K562 (cell line): ENCODE measurements around the gene ZNF366. TPM values are rescaled to one million over a fixed set of nuclear protein-coding genes. Genes with fewer than 3 reads are reported as not detected.

Source experiments
- ATAC-seq: fragments of 200-7000 bp; cut with Tn5 transposase; 3 replicates; pipeline ENCODE4 v1.9.1; 2020; ENCODE audit warnings: moderate library complexity
- BruUV-seq: library from RNA; stranded (reverse); fragments of 400-500 nt; replicated peaks from 2 replicates; lab custom pipeline; 2021; lab: Mats Ljungman, UMichigan
- CTCF ChIA-PET: fragments of 300-600 bp; formaldehyde crosslinking; extraction: SDS; loops from one replicate; lab custom pipeline; 2021; ENCODE audit warnings: low intra/inter-chr PET ratio; lab: Yijun Ruan, JAX
- POLR2A ChIA-PET: fragments of 300-600, 350-650 bp; sonication (Branson Sonifier 250); formaldehyde crosslinking; extraction: SDS; loops from one replicate; lab custom pipeline; 2021; ENCODE audit warnings: antibody characterized with exemption, inconsistent platforms; lab: Yijun Ruan, JAX
- DNase-seq, 4 experiments: peaks; one replicate each; pipeline versions ENCODE4 v3.0.0 to v3.0.0-alpha.2; 2011 to 2018; ENCODE audit warnings: low spot score in 3 of 4, mixed read lengths in 3 of 4; ENCODE audit errors: extremely low read depth in 1 of 4
- FAIRE-seq: peaks from 2 replicates; lab custom pipeline; 2011; peaks lifted over from hg19 to GRCh38; lab: Jason Lieb, UNC
- H2AFZ ChIP-seq: 2 replicates; pipeline ENCODE4 v1.6.0; 2011; ENCODE audit warnings: low read depth, low read length, control low read depth, inconsistent platforms
- H3K27ac ChIP-seq: fragments of 200-600 bp; 3 replicates; pipeline ENCODE4 v1.8.0; 2011; ENCODE audit warnings: low read depth, mild to moderate bottlenecking, control low read depth, inconsistent platforms, low read length, moderate library complexity, mixed read lengths; ENCODE audit errors: extremely low read depth
- H3K27me3 ChIP-seq, 2 experiments: fragments of 300-600 bp in 1 of 2; 2 replicates in 1 of 2; 3 replicates in 1 of 2; pipeline versions ENCODE4 v1.6.0 to v1.8.0; 2011; ENCODE audit warnings: inconsistent platforms in 2 of 2, low read length in 2 of 2, mild to moderate bottlenecking in 1 of 2, mixed read lengths in 1 of 2, moderate library complexity in 1 of 2; ENCODE audit not compliant: control insufficient read depth in 2 of 2, insufficient read depth in 2 of 2
- H3K36me3 ChIP-seq: fragments of 300-600 bp; 3 replicates; pipeline ENCODE4 v1.8.0; 2011; ENCODE audit warnings: mild to moderate bottlenecking, low read length, inconsistent platforms; ENCODE audit not compliant: control insufficient read depth, insufficient read depth
- H3K4me1 ChIP-seq, 2 experiments: fragments of 200-600 bp in 1 of 2; replicated peaks in 1 of 2; 2 replicates in 1 of 2; 3 replicates in 1 of 2; pipeline versions ENCODE4 v1.5.1 to v1.8.0; 2011; ENCODE audit warnings: inconsistent platforms in 2 of 2, low read length in 2 of 2, mild to moderate bottlenecking in 1 of 2, mixed read lengths in 1 of 2, moderate library complexity in 1 of 2; ENCODE audit not compliant: control insufficient read depth in 2 of 2, insufficient read depth in 2 of 2
- H3K4me2 ChIP-seq: 2 replicates; pipeline ENCODE4 v1.6.1; 2011; ENCODE audit warnings: low read length, control low read depth, inconsistent platforms, mixed read lengths; ENCODE audit not compliant: insufficient read depth
- H3K4me3 ChIP-seq: fragments of 200-600 bp; sonication (generic), shearing (Covaris generic); 2 replicates; pipeline ENCODE4 v1.5.1; 2016; ENCODE audit warnings: control low read depth, inconsistent platforms
- H3K79me2 ChIP-seq: fragments of 200-600 bp; 3 replicates; pipeline ENCODE4 v1.8.0; 2011; ENCODE audit warnings: low read length, inconsistent platforms; ENCODE audit not compliant: control insufficient read depth, insufficient read depth
- H3K9ac ChIP-seq, 2 experiments: 2 replicates each; pipeline versions ENCODE4 v1.6.0 to v1.6.1; 2011; ENCODE audit warnings: low read depth in 2 of 2, low read length in 2 of 2, control low read depth in 1 of 2, inconsistent platforms in 1 of 2, mild to moderate bottlenecking in 1 of 2, mixed read lengths in 1 of 2; ENCODE audit not compliant: insufficient read depth in 1 of 2
- H3K9me1 ChIP-seq: one replicate; pipeline ENCODE4 v1.6.0; 2011; ENCODE audit warnings: inconsistent platforms, mild to moderate bottlenecking, low read length, moderate library complexity; ENCODE audit not compliant: control insufficient read depth, insufficient read depth
- H3K9me3 ChIP-seq: replicated peaks from 2 replicates; pipeline ENCODE4 v1.5.1; 2011; ENCODE audit warnings: low read depth, low read length, inconsistent platforms; ENCODE audit not compliant: control insufficient read depth, insufficient read depth
- H4K20me1 ChIP-seq: replicated peaks from 2 replicates; pipeline ENCODE4 v1.6.1; 2011; ENCODE audit warnings: low read length, inconsistent platforms, mixed read lengths; ENCODE audit not compliant: control insufficient read depth, insufficient read depth
- ATF2 ChIP-seq: sonication (generic); formaldehyde crosslinking; IDR thresholded peaks from 2 replicates; pipeline ENCODE4 v1.8.1; 2022; ENCODE audit warnings: missing genetic modification reagents
- CHAMP1 ChIP-seq: fragments of 450-650 bp; IDR thresholded peaks from 2 replicates; pipeline ENCODE4 v1.6.1; 2016; ENCODE audit warnings: mild to moderate bottlenecking
- DACH1 ChIP-seq: fragments of 450-650 bp; IDR thresholded peaks from 2 replicates; pipeline ENCODE4 v1.6.1; 2018; ENCODE audit not compliant: partially characterized antibody
- ELF2 ChIP-seq: fragments of 250-450 bp; sonication (Bioruptor Pico); IDR thresholded peaks from 2 replicates; pipeline ENCODE4 v1.5.0; 2021; ENCODE audit warnings: mild to moderate bottlenecking
- SMAD4 ChIP-seq: fragments of 250-450 bp; sonication (Bioruptor Pico); conservative IDR thresholded peaks from 2 replicates; pipeline ENCODE4 v1.8.0; 2021; ENCODE audit warnings: inconsistent platforms, mild to moderate bottlenecking, moderate library complexity
- SMARCA4 ChIP-seq: fragments of 450-650 bp; IDR thresholded peaks from 2 replicates; pipeline ENCODE4 v1.6.1; 2016
- TAF15 ChIP-seq: fragments of 200-400 bp; formaldehyde crosslinking; IDR thresholded peaks from 2 replicates; pipeline ENCODE4 v1.6.1; 2017; ENCODE audit warnings: mild to moderate bottlenecking, low read depth, low read length, moderate library complexity
- TFAP4 ChIP-seq: sonication (generic); formaldehyde crosslinking; IDR thresholded peaks from 2 replicates; pipeline ENCODE4 v1.8.0; 2022; ENCODE audit warnings: missing genetic modification reagents, mild to moderate bottlenecking, moderate library complexity, borderline replicate concordance
- ZNF589 ChIP-seq: fragments of 200-800 bp; sonication (Bioruptor generic); IDR thresholded peaks from 2 replicates; pipeline ENCODE4 v1.6.1; 2016; ENCODE audit warnings: low read depth, missing genetic modification characterization, missing compliant biosample characterization
- WGBS: fragments of 100-300 bp; shearing (Covaris generic); methylation state at CpG from one replicate; pipeline ENCODE4 v1.1.6; 2016; ENCODE audit warnings: low coverage, mixed read lengths; ENCODE audit not compliant: insufficient coverage; ENCODE audit errors: missing lambda C conversion rate; 5-methylcytosine and 5-hydroxymethylcytosine counted together
- in situ Hi-C: fragments of 300-500 bp; cut with MboI; formaldehyde crosslinking; loops from 4 replicates; pipeline ENCODE4 v1.15.0; 2018; ENCODE audit warnings: inconsistent platforms, mixed read lengths
- intact Hi-C: fragments of 100-400 bp; cut with micrococcal nuclease; formaldehyde crosslinking; loops from 2 replicates; pipeline ENCODE4 v1.14.2; 2022
- polyA plus RNA-seq, 8 experiments: library from polyadenylated mRNA; depleted of rRNA in 4 of 8; stranded (reverse) in 5 of 8; unstranded in 3 of 8; fragments of >200 nt; fragmentation: Nextera tagmentation in 2 of 8; fragmentation: Illumina TruSeq in 1 of 8; extraction: Ambion mirVana in 2 of 8; extraction: Trizol in 1 of 8; gene quantifications; 2 replicates each; pipeline versions ENCODE4 v1.2.1 to v1.2.3, GENCODE V29; 2011 to 2014; ENCODE audit warnings: inconsistent platforms in 1 of 8, missing spikeins in 1 of 8
- total RNA-seq, 7 experiments: library from RNA; depleted of rRNA in 6 of 7; stranded (reverse); fragments of >200 nt in 6 of 7; fragmentation: Illumina TruSeq in 2 of 7; extraction: Trizol in 2 of 7; gene quantifications; 2 replicates each; pipeline versions ENCODE4 v1.2.1 to v1.2.3, GENCODE V29; 2011 to 2021; ENCODE audit warnings: low replicate concordance in 1 of 7

ZNF366 gene
- total and polyA plus RNA-seq, 9 of the 15 experiments (the other 6 are each of a cell fraction or from before 2014, with no cell fraction given), result not detected

DNA sequence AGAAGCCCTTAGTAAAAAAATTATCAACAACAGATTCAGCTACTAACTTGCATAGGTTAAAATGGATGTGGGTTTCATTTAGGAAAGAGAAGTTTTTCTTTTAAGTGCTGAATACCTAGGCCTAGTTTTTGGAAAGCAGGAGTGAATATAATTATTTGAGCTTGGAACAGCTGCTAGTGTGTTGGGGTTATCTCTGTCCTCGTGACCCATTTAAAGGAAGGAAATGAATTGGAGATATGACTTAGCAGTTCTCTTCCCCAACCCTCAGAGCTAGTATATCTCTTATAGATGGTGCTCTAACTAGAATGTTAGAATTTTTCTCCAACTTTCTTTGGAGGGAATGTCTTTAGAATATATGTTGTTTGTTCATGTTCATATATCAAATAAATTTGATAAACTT, 38.6 kb downstream of the ZNF366 start (continued):
- TF ChIP-seq DACH1, result peak; percentile 36
- TF ChIP-seq ATF2 (CRISPR knock-in tag), result no peak
- TF ChIP-seq SMARCA4, result peak; percentile 68
- no peak for TF ChIP-seq TAF15
- TF ChIP-seq ELF2 (CRISPR knock-in tag), result no peak
- TF ChIP-seq TFAP4, result peak; percentile 25; the same call in 1 of the 2 replicates

DNA sequence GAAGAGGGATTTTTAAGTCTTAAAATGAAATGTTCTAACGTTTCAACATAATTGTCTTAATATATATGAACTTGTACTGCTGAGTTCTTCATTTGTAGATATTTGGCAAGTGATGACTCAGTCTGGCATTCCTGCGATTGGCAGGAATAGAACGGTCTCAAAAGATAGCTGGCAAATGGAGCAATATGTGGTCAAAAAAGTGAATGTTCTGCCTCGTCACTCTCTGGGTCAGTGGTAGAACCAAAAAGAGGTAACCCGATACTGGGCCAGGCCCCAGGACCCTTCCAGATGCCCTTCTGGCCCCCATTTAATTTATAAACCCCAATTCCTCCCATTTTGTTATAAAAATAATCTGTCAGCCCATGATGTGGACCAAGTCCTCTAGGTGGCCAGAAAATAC, 39.2 kb downstream of the ZNF366 start:
- in situ Hi-C loops, result no loop called here
- FAIRE-seq (no peak), DNase-seq (no peak), ATAC-seq (peak; percentile 18; the same call in 1 of the 3 replicates)
- no peaks in the 10 kb centered on the region for H3K36me3 ChIP-seq
- no TSS peak for BruUV-seq
- CTCF ChIA-PET, result no interaction called here
- no peak overlapping the region for H3K4me3 ChIP-seq
- no peaks in the 10 kb centered on the region for H3K9me1 ChIP-seq
- H2AFZ ChIP-seq, result peak overlapping the region; percentile 69
- H3K9ac ChIP-seq, result no peak overlapping the region
- 33% methylated on average over 5 of the region's 5 CpGs for WGBS
- no peaks in the 10 kb centered on the region for H3K9me3 ChIP-seq
- no peak overlapping the region for H3K4me2 ChIP-seq
- no peaks in the 10 kb centered on the region for H3K79me2 ChIP-seq
- H3K27me3 ChIP-seq, result no peaks in the 10 kb centered on the region
- peaks cover 0 to 34% of the 10 kb centered on the region in 2 experiments; a peak in 3 of 5 replicates for H3K4me1 ChIP-seq
- peak overlapping the region; percentile 63; the same call in 2 of the 3 replicates for H3K27ac ChIP-seq
- intact Hi-C loops, result no loop called here
- POLR2A ChIA-PET, result interaction anchor here (0.6 to 1.6 kb wide), 5 partner anchors 11 to 326 kb away, joined by 3 to 5 read pairs (median 3); no protein-coding TSS in a partner anchor
- no peaks in the 10 kb centered on the region for H4K20me1 ChIP-seq
- TF ChIP-seq SMAD4 (CRISPR knock-in tag) (0 out of 2 replicates have a peak, but pooled peaks have one; percentile 40), ZNF589 (CRISPR knock-in tag) (peak; percentile 84; the same call in 1 of the 2 replicates), CHAMP1 (0 out of 2 replicates have a peak, but pooled peaks have one; percentile 5)
